GM13977 (cell line): Measurements from ENCODE around the gene CGB2.
"Not testable (repeated sequence)": the region's sequence is repeated elsewhere in the genome, so short reads cannot be mapped to it uniquely, and the experiment has no call there.

Source experiments
- DNase-seq: peaks from one replicate; pipeline ENCODE4 v3.0.0; 2012; ENCODE audit warnings: low spot score
- in situ Hi-C: fragments of 300-500 bp; cut with MboI; formaldehyde crosslinking; loops from one replicate; pipeline ENCODE4 v1.12.0; 2022; ENCODE audit warnings: low sequenced_read_pairs, low pct_unique_long_range_greater_than_20kb, mixed read lengths, inconsistent platforms; ENCODE audit not compliant: unreplicated experiment
- TF ChIP-seq, protein P1 (sequence below): IDR thresholded peaks from 2 replicates; pipeline ENCODE4 v1.5.1; 2012; ENCODE audit warnings: mild to moderate bottlenecking, control low read depth; ENCODE audit not compliant: insufficient read depth; ENCODE audit errors: extremely low read depth, missing control alignments

CGB2 gene

DNA sequence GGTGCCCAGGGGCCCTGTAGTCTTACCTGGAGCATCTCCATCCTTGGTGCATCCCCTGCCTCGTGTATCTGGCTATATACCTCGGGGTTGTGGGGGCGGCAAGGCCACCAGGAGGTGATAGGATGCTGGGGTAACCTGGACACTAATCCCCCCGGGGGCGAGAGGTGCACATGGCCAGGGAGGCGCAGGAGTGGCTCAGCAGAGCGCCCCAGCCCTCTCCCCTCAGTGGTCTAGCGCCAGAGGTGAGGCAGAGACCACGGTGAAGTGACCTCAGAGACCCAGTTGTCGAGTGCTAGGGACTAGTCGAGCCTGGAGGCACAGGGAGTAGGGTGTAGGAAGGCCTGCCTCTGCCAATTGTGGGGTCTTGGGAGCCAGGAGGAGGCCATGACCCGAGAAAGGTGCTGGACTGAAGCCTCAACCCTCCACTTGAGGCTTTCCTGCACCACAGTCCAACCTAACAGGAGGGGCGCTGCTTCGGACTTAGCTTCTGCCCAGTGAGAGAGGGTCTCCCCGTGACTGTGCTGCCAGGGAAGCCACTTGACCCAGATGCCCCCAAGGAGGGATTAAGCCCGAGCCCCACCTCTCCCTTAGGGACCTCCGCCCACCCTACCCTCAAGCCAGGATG, 14.5 kb upstream of the CGB2 start, which contains the start of gene LHB:
Gene LHB (minus strand): TSS at position 51 of the 625 bp plus-strand sequence. CDS start 10 bp downstream, at position 41.
- no peak for DNase-seq
- TF ChIP-seq, protein P1, sequence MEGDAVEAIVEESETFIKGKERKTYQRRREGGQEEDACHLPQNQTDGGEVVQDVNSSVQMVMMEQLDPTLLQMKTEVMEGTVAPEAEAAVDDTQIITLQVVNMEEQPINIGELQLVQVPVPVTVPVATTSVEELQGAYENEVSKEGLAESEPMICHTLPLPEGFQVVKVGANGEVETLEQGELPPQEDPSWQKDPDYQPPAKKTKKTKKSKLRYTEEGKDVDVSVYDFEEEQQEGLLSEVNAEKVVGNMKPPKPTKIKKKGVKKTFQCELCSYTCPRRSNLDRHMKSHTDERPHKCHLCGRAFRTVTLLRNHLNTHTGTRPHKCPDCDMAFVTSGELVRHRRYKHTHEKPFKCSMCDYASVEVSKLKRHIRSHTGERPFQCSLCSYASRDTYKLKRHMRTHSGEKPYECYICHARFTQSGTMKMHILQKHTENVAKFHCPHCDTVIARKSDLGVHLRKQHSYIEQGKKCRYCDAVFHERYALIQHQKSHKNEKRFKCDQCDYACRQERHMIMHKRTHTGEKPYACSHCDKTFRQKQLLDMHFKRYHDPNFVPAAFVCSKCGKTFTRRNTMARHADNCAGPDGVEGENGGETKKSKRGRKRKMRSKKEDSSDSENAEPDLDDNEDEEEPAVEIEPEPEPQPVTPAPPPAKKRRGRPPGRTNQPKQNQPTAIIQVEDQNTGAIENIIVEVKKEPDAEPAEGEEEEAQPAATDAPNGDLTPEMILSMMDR = no peak
- in situ Hi-C loops = no loop called here

DNA sequence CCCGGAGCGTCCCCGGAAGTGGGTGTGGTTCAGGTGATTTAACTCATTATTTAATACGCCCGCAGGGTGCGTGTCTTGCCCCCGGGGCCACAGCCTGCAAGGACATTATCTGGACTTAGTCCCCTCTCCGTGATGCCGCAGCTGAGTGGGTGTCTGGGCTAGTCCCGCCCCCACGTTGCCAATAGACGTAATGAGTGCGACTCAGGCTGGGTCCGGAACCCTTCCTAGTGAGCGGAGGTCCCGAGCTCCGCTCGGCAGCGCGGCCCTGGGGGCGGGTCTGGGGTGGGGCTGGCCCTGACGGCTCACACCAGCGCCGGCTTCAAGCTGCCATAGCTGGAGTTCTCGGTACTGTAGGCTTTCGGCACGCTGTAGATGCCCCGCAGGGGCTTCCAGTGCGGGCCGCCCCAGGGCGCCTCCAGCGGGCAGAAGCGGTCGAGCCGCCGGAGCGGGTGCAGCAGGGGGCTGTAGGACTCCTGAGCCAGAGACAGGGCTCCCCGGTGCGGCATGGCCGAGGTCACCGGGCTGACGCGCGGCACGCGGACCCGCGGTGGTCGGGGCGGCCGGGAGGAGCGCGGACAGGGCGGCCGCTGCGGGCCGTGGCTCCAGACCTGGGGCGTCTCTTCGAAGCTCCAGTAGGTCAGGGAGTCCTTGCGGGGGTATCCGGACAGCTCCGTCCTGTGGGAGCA, 13.9 kb upstream of the CGB2 start:
- in situ Hi-C loops = no loop called here
- TF ChIP-seq, protein P1 = peak; percentile 57
- peak; percentile 89 for DNase-seq

DNA sequence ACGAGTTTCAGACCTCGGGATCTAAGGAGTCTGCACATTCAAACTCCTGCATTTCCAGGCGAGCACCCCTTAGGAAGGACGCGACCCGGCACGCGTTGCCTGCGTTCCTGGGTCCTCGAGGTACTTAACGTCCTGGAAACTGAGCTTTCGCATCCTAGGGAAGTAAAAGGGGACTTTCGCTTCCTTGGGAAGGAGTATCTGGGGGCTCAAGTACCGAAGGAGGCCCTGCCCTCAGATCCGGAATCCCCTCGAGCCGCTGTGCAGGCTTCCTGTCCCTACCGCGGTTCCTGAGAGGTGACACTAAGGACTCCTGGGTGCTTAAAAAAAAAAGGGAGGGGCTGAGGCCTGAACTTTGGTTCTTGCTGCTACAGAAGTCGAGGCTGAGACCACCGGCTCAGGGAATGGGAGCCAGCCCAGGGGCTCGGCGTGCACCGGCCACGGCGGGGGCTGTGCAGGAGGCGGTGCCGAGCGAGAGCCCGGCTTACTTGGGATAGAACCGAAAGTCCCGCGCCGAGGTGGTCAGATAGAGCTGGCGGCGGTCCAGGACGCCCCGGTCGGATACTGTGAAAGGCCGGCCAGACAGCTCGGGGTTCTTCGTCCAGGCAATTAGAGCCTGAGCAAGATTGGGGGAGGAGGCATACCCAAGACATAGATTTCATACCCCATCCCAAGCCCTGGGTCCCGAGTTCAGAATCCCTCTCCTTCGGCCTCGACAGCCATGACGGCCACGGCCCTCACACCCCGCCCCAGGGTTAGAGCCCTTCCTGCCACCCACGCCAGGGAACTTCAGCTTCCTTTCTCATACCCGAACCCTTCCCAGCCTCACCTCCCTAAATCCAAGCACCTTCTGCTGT, 13.1 kb upstream of the CGB2 start:
- in situ Hi-C loops = not testable (repeated sequence)
- DNase-seq = peak; percentile 53

DNA sequence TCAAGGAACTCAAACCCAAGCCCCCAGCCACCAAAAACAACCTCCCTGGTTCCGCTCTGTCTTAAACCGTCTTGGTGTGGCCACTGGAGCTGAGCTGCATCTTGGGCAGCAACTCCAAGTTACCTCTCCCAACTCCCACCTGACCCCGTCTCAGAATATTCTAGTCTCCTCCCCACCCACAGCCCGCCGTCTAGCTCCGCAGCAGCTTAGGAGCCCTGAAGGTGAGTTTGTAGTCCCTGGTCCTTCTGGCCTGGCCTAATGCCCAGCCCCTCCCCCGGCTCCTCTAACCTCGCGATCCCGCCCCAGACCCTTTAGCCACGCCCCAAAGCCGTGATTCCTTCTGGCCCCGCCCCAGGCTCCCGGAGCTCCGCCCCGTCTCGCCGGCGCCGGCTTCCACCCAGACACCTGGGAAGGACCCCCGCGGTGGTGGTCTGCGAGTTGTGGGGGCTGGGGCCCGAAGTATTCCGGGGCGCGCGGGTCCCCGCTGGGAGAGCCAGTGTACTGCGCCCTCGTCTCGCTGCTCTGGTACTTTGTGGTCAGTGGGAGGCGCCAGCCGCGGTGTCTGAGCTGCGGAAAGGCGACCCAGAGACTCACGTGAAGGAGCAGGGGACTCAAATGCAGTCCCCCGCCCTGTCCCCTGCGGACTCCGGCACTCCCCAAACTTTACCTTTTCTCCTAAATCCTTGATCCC, 12.3 kb upstream of the CGB2 start:
- in situ Hi-C loops = no loop called here
- DNase-seq = peak; percentile 85
- TF ChIP-seq, protein P1 = peak; percentile 21

DNA sequence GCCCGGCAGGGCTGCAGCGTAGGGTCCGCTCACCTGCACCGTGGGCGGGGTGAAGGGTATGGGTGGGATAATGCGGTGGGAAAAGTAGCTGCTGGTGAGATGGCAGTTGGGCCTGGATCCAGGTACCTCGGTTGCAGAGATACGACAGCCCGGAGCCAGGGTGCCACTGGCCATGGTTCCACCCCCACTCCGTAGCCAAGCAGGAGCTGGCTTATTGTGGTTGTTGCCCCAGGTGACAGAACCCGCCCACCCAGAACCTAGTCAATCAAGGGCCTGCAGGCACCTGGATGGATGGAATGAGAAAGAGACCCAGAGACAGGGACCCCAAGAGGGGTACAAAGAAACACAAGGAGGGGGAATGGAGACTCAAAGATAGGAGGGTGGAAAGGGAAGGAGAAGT, 11.3 kb upstream of the CGB2 start:
- in situ Hi-C loops = no loop called here
- DNase-seq = no peak
- TF ChIP-seq, protein P1 = no peak

DNA sequence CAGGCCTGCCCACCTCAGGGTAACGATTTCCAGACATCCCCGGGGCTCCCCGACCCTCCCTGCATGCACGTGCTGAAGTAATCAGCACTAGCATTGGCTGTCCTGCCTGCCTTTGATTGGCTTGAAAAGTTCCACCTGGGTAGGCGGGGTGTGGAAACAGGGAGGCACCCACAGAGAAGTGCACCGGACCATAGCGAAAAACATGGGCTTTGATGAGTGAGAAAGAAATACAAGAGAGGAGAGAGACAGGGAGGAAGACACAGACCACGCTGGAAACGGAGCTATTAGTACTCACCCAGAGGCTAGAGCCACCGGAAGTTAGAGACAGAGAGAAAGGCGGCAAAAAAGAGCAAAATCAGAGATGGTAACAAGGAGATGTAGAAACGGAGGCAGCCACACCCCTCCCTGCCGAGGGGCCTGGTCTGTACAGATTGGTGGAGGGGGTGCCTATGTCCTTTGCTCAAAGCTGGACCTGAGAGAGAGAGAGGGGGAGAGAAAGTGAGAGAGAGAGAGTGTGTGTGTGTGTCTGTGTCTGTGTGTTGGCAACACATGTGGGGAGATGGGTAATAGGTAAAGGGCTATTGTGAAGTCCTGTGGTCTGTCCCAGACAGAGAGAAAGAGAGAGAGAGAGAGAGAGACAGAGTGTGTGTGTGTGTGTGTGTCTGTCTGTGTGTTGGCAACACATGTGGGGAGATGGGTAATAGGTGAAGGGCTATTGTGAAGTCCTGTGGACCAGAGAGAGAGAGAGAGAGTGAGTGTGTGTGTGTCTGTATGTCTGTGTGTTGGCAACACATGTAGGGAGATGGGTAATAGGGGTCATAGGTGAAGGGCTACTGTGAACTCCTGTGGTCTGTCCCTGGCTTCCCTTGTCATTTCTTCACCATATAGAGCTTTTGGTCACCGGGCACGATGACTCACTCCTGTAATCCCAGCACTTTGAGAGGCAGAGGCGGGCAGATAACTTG, 10.5 kb upstream of the CGB2 start:
- peak; percentile 54 for DNase-seq
- TF ChIP-seq, protein P1 = no peak
- in situ Hi-C loops = no loop called here
